NB4 (cell line): ENCODE results near the gene SGSM2.

Source experiments
- CTCF ChIP-seq: IDR thresholded peaks from one replicate; pipeline ENCODE4 v1.5.1; 2012; ENCODE audit warnings: low read depth, low read length
- MAX ChIP-seq: IDR thresholded peaks from 2 replicates; pipeline ENCODE4 v1.6.1; 2011; ENCODE audit warnings: low read depth, low read length

GRCh38 chr17:2351269-2351668, 14.0 kb downstream of the SGSM2 start:
- no peak for TF ChIP-seq MAX
- no peak for TF ChIP-seq CTCF
